B cell (primary cell): Measurements from ENCODE around the gene ANO2. TPM values are rescaled to one million over a fixed set of nuclear protein-coding genes. Genes with fewer than 3 reads are reported as not detected.

ENCODE experiments used
- ATAC-seq: fragments of 200-7000 bp; cut with Tn5 transposase; one replicate; pipeline ENCODE4 v1.10.0; 2021; ENCODE audit warnings: low read depth, mild to moderate bottlenecking, moderate number of reproducible peaks, moderate library complexity
- CTCF ChIA-PET: fragments of 350-600 bp; sonication (Branson Sonifier 250); formaldehyde crosslinking; loops from one replicate; lab custom pipeline; 2021; ENCODE audit warnings: antibody characterized with exemption, inconsistent platforms; lab: Charles Lee
- POLR2A ChIA-PET: fragments of 350-600 bp; sonication (Branson Sonifier 250); formaldehyde crosslinking; loops from one replicate; lab custom pipeline; 2021; ENCODE audit warnings: antibody characterized with exemption; lab: Charles Lee
- DNase-seq: peaks from one replicate; pipeline ENCODE4 v3.0.0; 2013
- H2AFZ ChIP-seq: 2 replicates; pipeline ENCODE4 v1.6.1; 2012; ENCODE audit warnings: mild to moderate bottlenecking, low read depth, low read length; ENCODE audit not compliant: insufficient read depth, poor library complexity, severe bottlenecking
- H3K27ac ChIP-seq, 2 donors: 1 replicate in 1 of 2; 2 replicates in 1 of 2; pipeline ENCODE4 v1.5.1; 2012 to 2013; ENCODE audit warnings: low read length in 2 of 2, mild to moderate bottlenecking in 2 of 2, moderate library complexity in 1 of 2
- H3K27me3 ChIP-seq, 4 experiments: fragments of 200-600 bp in 1 of 4; sonication (generic) in 1 of 4; replicated peaks in 1 of 4; 1 replicate in 2 of 4; 2 replicates in 2 of 4; pipeline versions ENCODE4 v1.6.1 to v1.7.0; 2013 to 2016; ENCODE audit warnings: low read length in 3 of 4, mild to moderate bottlenecking in 2 of 4, mixed read lengths in 1 of 4, moderate library complexity in 1 of 4; ENCODE audit not compliant: insufficient read depth in 4 of 4, control insufficient read depth in 3 of 4; ENCODE audit errors: control extremely low read depth in 1 of 4
- H3K36me3 ChIP-seq, 2 experiments: replicated peaks in 1 of 2; 1 replicate in 1 of 2; 2 replicates in 1 of 2; pipeline versions ENCODE4 v1.6.1 to v1.7.1; 2013; ENCODE audit warnings: low read length in 1 of 2; ENCODE audit not compliant: insufficient read depth in 2 of 2, control insufficient read depth in 1 of 2; ENCODE audit errors: control extremely low read depth in 1 of 2, extremely low read depth in 1 of 2
- H3K4me1 ChIP-seq, 2 donors: fragments of 200-600 bp in 1 of 2; sonication (generic) in 1 of 2; 1 replicate in 1 of 2; 2 replicates in 1 of 2; pipeline versions ENCODE4 v1.5.1 to v1.6.1; 2013 to 2017; ENCODE audit warnings: low read length in 2 of 2; ENCODE audit not compliant: control insufficient read depth in 2 of 2, insufficient read depth in 2 of 2
- H3K4me2 ChIP-seq: replicated peaks from 2 replicates; pipeline ENCODE3; 2012; ENCODE audit warnings: mild to moderate bottlenecking, low read depth, low read length; ENCODE audit not compliant: poor library complexity, severe bottlenecking
- H3K4me3 ChIP-seq, 5 experiments: fragments of 200-600 bp in 1 of 5; sonication (generic) in 1 of 5; 1 replicate in 3 of 5; 2 replicates in 2 of 5; pipeline versions ENCODE4 v1.5.1 to v1.7.0; 2011 to 2016; ENCODE audit warnings: low read length in 4 of 5, mild to moderate bottlenecking in 4 of 5, low read depth in 2 of 5, control low read depth in 1 of 5, moderate library complexity in 1 of 5; ENCODE audit not compliant: insufficient read depth in 1 of 5; ENCODE audit errors: control extremely low read depth in 1 of 5, extremely low read depth in 1 of 5
- H3K79me2 ChIP-seq: fragments of 200-600 bp; sonication (generic); one replicate; pipeline ENCODE4 v1.6.0; 2016; ENCODE audit warnings: low read length; ENCODE audit not compliant: control insufficient read depth, insufficient read depth
- H3K9ac ChIP-seq: fragments of 200-600 bp; sonication (generic); 2 replicates; pipeline ENCODE4 v1.6.1; 2017; ENCODE audit warnings: mild to moderate bottlenecking, low read length, moderate library complexity
- H3K9me3 ChIP-seq, 3 donors: one replicate each; pipeline versions ENCODE4 v1.6.1 to v1.7.1; 2013; ENCODE audit warnings: low read length in 2 of 3; ENCODE audit not compliant: control insufficient read depth in 2 of 3, insufficient read depth in 1 of 3; ENCODE audit errors: control extremely low read depth in 1 of 3
- H4K20me1 ChIP-seq: 2 replicates; pipeline ENCODE4 v1.6.0; 2012; ENCODE audit warnings: mild to moderate bottlenecking, low read length; ENCODE audit not compliant: insufficient read depth, control insufficient read depth, poor library complexity, severe bottlenecking
- H3K27ac Mint-ChIP-seq: one replicate; pipeline ENCODE4 v1.8.0; 2021; ENCODE audit warnings: mixed read lengths
- H3K27me3 Mint-ChIP-seq: one replicate; pipeline ENCODE4 v1.8.0; 2021; ENCODE audit warnings: mixed read lengths
- H3K4me1 Mint-ChIP-seq: one replicate; pipeline ENCODE4 v1.8.0; 2021; ENCODE audit warnings: mixed read lengths
- H3K4me3 Mint-ChIP-seq: one replicate; pipeline ENCODE4 v1.8.0; 2021; ENCODE audit warnings: mixed read lengths
- H3K9me3 Mint-ChIP-seq: one replicate; pipeline ENCODE4 v1.8.0; 2022; ENCODE audit warnings: mixed read lengths; ENCODE audit not compliant: insufficient read depth
- CTCF ChIP-seq: fragments of 200-600 bp; IDR thresholded peaks from one replicate; pipeline ENCODE4 v1.8.0; 2022; ENCODE audit warnings: antibody characterized with exemption, mild to moderate bottlenecking
- EZH2 ChIP-seq: IDR thresholded peaks from 2 replicates; pipeline ENCODE4 v1.6.1; 2012; ENCODE audit warnings: borderline replicate concordance, low read depth, mild to moderate bottlenecking, moderate library complexity, low read length; ENCODE audit not compliant: insufficient read depth, poor library complexity, severe bottlenecking
- WGBS: methylation state at CpG from one replicate; pipeline ENCODE4 v1.1.5; 2013; ENCODE audit warnings: missing lambda C conversion rate; ENCODE audit not compliant: insufficient coverage; 5-methylcytosine and 5-hydroxymethylcytosine counted together
- intact Hi-C: fragments of 100-400 bp; cut with micrococcal nuclease; formaldehyde crosslinking; loops from one replicate; pipeline ENCODE4 v1.10.0; 2022
- polyA plus RNA-seq: library from polyadenylated mRNA; depleted of rRNA; stranded (reverse); fragments of >200 nt; gene quantifications from 2 replicates; pipeline ENCODE4 v1.2.3, GENCODE V29; 2012
- total RNA-seq, 2 donors: library from RNA; stranded (reverse); fragments of 120-200 nt in 1 of 2; gene quantifications; 1 replicate in 1 of 2; 2 replicates in 1 of 2; pipeline versions ENCODE4 v1.2.3 to v1.2.4, GENCODE V29; 2013 to 2022

Gene ANO2
- total and polyA plus RNA-seq, 2 donors (not counting 1 experiment from before 2014, with no cell fraction given): not detected

- Mint-ChIP-seq H3K4me1 (no peaks in the 10 kb centered on the region), H3K27me3 (peaks cover 23% of the 10 kb centered on the region), H3K4me3 (no peak overlapping the region), H3K27ac (no peak overlapping the region), H3K9me3 (no peaks in the 10 kb centered on the region)
- no peak overlapping the region for H3K9ac ChIP-seq
- peaks cover 0 to 5% (median 0%) of the 10 kb centered on the region in 3 donors for H3K9me3 ChIP-seq
- H3K4me2 ChIP-seq: no peak overlapping the region
- no peaks in the 10 kb centered on the region for H3K79me2 ChIP-seq
- no peaks in the 10 kb centered on the region for H3K4me1 ChIP-seq
- ATAC-seq (no peak), DNase-seq (no peak)
- no CpG with 5 or more reads among the region's 6 CpGs for WGBS
- H3K4me3 ChIP-seq: no peak overlapping the region
- intact Hi-C loops: no loop called here
- H2AFZ ChIP-seq: no peak overlapping the region
- ChIA-PET POLR2A (no interaction called here), CTCF (interaction anchor here (1.0 kb wide), 1 partner anchor 11 kb away, joined by 3 read pairs; no protein-coding TSS in a partner anchor)
- TF ChIP-seq EZH2 (no peak), CTCF (no peak)
- no peaks in the 10 kb centered on the region for H4K20me1 ChIP-seq
- H3K27ac ChIP-seq: no peak overlapping the region
- H3K27me3 ChIP-seq: peaks cover 0 to 11% (median 0%) of the 10 kb centered on the region in 4 experiments
- no peaks in the 10 kb centered on the region for H3K36me3 ChIP-seq
Observed at GRCh38 chr12:5977556-5977955, 32.5 kb upstream of the ANO2 start.

GRCh38 chr12:5976711-5977110, 31.7 kb upstream of the ANO2 start:
- no peak for ATAC-seq
- H3K4me3 ChIP-seq: no peak overlapping the region
- H3K4me3 Mint-ChIP-seq: no peak overlapping the region
- H4K20me1 ChIP-seq: no peaks in the 10 kb centered on the region
- H3K27me3 ChIP-seq: peaks cover 0 to 11% (median 0%) of the 10 kb centered on the region in 4 experiments
- ChIA-PET POLR2A (no interaction called here), CTCF (interaction anchor here (0.7 to 0.8 kb wide), 2 partner anchors 10 to 13 kb away, joined by 3 to 5 read pairs; no protein-coding TSS in a partner anchor)
- H3K4me1 Mint-ChIP-seq: no peaks in the 10 kb centered on the region
- DNase-seq: no peak
- intact Hi-C loops: no loop called here
- no peak overlapping the region for H3K4me2 ChIP-seq
- H3K4me1 ChIP-seq: no peaks in the 10 kb centered on the region
- H3K9me3 ChIP-seq: peaks cover 0 to 5% (median 0%) of the 10 kb centered on the region in 3 donors
- no peak overlapping the region for H3K27ac Mint-ChIP-seq
- H3K27ac ChIP-seq: no peak overlapping the region
- H3K36me3 ChIP-seq: no peaks in the 10 kb centered on the region
- no peak overlapping the region for H2AFZ ChIP-seq
- WGBS: 62% methylated on average over 3 of the region's 6 CpGs
- no peaks in the 10 kb centered on the region for H3K9me3 Mint-ChIP-seq
- no peak for TF ChIP-seq EZH2
- TF ChIP-seq CTCF: no peak
- H3K79me2 ChIP-seq: no peaks in the 10 kb centered on the region
- peaks cover 23% of the 10 kb centered on the region for H3K27me3 Mint-ChIP-seq
- no peak overlapping the region for H3K9ac ChIP-seq
